Measurements from ENCODE around the gene OOSP4B. TPM values are rescaled to one million over a fixed set of nuclear protein-coding genes. Genes with fewer than 3 reads are reported as not detected.

Gene OOSP4B
- total RNA-seq, 4 donors from 2014 or later = not detected

DNA sequence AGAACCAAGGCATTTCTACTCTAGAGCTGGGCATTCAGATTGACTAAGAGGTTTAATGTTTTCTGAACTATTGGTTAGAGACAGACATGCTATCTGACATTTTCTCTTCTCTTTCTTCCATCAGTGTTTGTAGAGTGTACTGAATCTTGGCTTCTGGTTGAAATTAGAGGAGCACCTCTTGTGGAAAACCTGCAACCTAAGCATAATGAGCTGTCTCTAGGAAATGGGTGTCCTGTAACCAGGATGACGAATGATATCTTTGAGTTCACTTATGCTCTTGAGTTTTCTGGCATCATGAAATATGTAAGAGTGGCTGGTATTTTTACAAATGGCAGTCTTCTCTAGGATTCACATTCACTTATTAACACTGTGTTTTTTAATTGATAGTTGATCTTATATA, 33.8 kb upstream of the OOSP4B start:
- no peaks in the 10 kb centered on the region for H3K9me3 ChIP-seq
- TF ChIP-seq EP300 (IDR thresholded peaks at IDR 0.05) (no peak), CTCF (IDR thresholded peaks at IDR 0.05) (no peak), POLR2A (IDR thresholded peaks at IDR 0.05) (no peak)

GRCh38 chr11:59984368-59984767, 32.6 kb upstream of the OOSP4B start:
- H3K4me3 ChIP-seq = no peak overlapping the region
- no peaks in the 10 kb centered on the region for H3K4me1 ChIP-seq
- no peaks in the 10 kb centered on the region for H3K27me3 ChIP-seq
- no peak for DNase-seq (ENCODE audit: low spot score in 2 of 2)
- peaks cover 0 to 8% (median 0%) of the 10 kb centered on the region in 4 donors for H3K9me3 ChIP-seq
- no peak overlapping the region for H3K27ac ChIP-seq
- no peaks in the 10 kb centered on the region for H3K36me3 ChIP-seq
- TF ChIP-seq EP300 (IDR thresholded peaks at IDR 0.05) = no peak
- TF ChIP-seq POLR2A (IDR thresholded peaks at IDR 0.05) = no peak
- no peak for TF ChIP-seq CTCF (IDR thresholded peaks at IDR 0.05)
- WGBS, 2 donors = 87 to 92% methylated on average over 3 of the region's 3 CpGs

More for the DNA sequence above, 33.8 kb upstream of the OOSP4B start:
- no peaks in the 10 kb centered on the region for H3K27me3 ChIP-seq
- WGBS, 2 donors = 92 to 100% methylated on average over 1 of the region's 1 CpG
- no peaks in the 10 kb centered on the region for H3K36me3 ChIP-seq
- no peak for DNase-seq (ENCODE audit: low spot score in 2 of 2)
- H3K27ac ChIP-seq = no peak overlapping the region
- no peak overlapping the region for H3K4me3 ChIP-seq
- no peaks in the 10 kb centered on the region for H3K4me1 ChIP-seq

GRCh38 chr11:59990421-59990820, 26.6 kb upstream of the OOSP4B start:
- H3K36me3 ChIP-seq = no peaks in the 10 kb centered on the region
- 71 to 78% methylated on average over 1 of the region's 1 CpG for WGBS, 2 donors
- no peak overlapping the region for H3K27ac ChIP-seq
- H3K27me3 ChIP-seq = no peaks in the 10 kb centered on the region
- H3K9me3 ChIP-seq = peaks cover 0 to 24% (median 0%) of the 10 kb centered on the region in 4 donors
- no peaks in the 10 kb centered on the region for H3K4me1 ChIP-seq
- TF ChIP-seq CTCF (IDR thresholded peaks at IDR 0.05) (no peak), POLR2A (IDR thresholded peaks at IDR 0.05) (no peak), EP300 (IDR thresholded peaks at IDR 0.05) (no peak)
- DNase-seq (ENCODE audit: low spot score in 2 of 2) = no peak
- no peak overlapping the region for H3K4me3 ChIP-seq

DNA sequence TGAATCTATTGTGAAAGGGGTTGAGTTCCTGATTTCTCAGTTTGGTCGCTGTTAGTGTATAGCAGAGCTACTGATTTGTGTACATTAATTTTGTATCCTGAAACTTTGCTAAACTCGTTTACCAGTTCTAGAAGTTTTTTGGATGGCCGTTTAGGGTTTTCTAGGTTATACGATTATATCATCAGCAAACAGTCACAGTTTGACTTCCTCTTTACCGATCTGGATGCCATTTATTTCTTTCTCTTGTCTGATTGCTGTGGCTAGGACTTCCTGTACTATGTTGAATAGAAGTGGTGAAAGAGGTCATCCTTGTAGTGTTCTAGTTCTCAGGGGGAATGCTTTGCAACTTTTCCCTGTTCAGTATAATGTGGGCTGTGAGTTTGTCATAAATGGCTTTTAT, 24.6 kb upstream of the OOSP4B start:
- no peak for DNase-seq (ENCODE audit: low spot score in 2 of 2)
- H3K36me3 ChIP-seq = no peaks in the 10 kb centered on the region
- no peak overlapping the region for H3K4me3 ChIP-seq
- H3K27me3 ChIP-seq = no peaks in the 10 kb centered on the region
- 69 to 77% methylated on average over 5 of the region's 5 CpGs for WGBS, 2 donors
- H3K9me3 ChIP-seq = peaks cover 0 to 24% (median 0%) of the 10 kb centered on the region in 4 donors
- TF ChIP-seq EP300 (IDR thresholded peaks at IDR 0.05) = no peak
- no peaks in the 10 kb centered on the region for H3K4me1 ChIP-seq
- H3K27ac ChIP-seq = no peak overlapping the region

DNA sequence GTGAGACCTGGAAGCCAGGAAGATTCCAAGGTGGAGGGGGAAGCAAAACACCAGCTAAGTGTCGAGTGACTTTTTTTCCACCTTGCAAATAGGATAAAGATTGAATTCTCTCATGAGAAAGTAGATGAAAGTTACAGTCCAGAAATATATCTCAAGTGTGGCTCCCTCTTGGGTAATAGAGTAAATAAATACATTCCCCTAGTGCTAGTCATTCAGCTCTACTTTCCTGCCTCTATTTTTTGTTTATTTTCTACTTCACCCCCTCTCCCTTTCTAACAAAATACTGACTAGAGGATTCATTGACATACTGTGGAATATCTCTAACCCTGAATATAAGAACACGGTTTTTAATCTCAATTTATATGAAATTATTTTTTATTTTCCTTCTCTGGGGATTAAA, 19.2 kb upstream of the OOSP4B start:
- no peaks in the 10 kb centered on the region for H3K9me3 ChIP-seq
- no peaks in the 10 kb centered on the region for H3K4me1 ChIP-seq
- no peak for DNase-seq (ENCODE audit: low spot score in 2 of 2)
- no peaks in the 10 kb centered on the region for H3K36me3 ChIP-seq
- H3K27me3 ChIP-seq = no peaks in the 10 kb centered on the region
- H3K4me3 ChIP-seq = no peak overlapping the region
- 73 to 74% methylated on average over 2 of the region's 2 CpGs for WGBS, 2 donors
- TF ChIP-seq EP300 (IDR thresholded peaks at IDR 0.05) (no peak), CTCF (IDR thresholded peaks at IDR 0.05) (no peak)
- H3K27ac ChIP-seq = no peak overlapping the region

- no peak for DNase-seq (ENCODE audit: low spot score in 2 of 2)
Observed at GRCh38 chr11:59999691-60000090, 17.3 kb upstream of the OOSP4B start.

More at GRCh38 chr11:59999691-60000090, 17.3 kb upstream of the OOSP4B start:
- H3K9me3 ChIP-seq = no peaks in the 10 kb centered on the region
- H3K27me3 ChIP-seq = no peaks in the 10 kb centered on the region
- WGBS, 2 donors = 55 to 62% methylated on average over 4 of the region's 4 CpGs
- H3K4me1 ChIP-seq = no peaks in the 10 kb centered on the region
- no peaks in the 10 kb centered on the region for H3K36me3 ChIP-seq
- TF ChIP-seq POLR2A (IDR thresholded peaks at IDR 0.05) (no peak), EP300 (IDR thresholded peaks at IDR 0.05) (no peak), CTCF (IDR thresholded peaks at IDR 0.05) (no peak)
- H3K27ac ChIP-seq = no peak overlapping the region
- H3K4me3 ChIP-seq = no peak overlapping the region
